Spleen (tissue), 7 donors: Measurements from ENCODE around the gene RET.

Experiments
- POLR2A ChIP-seq, 3 donors: fragments of 450-650 bp; IDR thresholded peaks; one replicate each; pipeline ENCODE4 v1.5.1; 2017; ENCODE audit warnings: antibody characterized with exemption in 3 of 3, mild to moderate bottlenecking in 1 of 3
- POLR2AphosphoS5 ChIP-seq, 3 donors: sonication (generic); formaldehyde crosslinking; IDR thresholded peaks; one replicate each; pipeline ENCODE4 v1.5.1; 2017; ENCODE audit warnings: antibody characterized with exemption in 3 of 3
- TF ChIP-seq, protein P1 (sequence below), 11 experiments: fragments of 200-600 bp in 7 of 11; fragments of 450-650 bp in 4 of 11; sonication (generic) in 4 of 11; IDR thresholded peaks in 8 of 11; conservative IDR thresholded peaks in 3 of 11; 1 replicate in 7 of 11; 2 replicates in 4 of 11; pipeline versions ENCODE4 v1.4.0 to v1.8.0; 2016 to 2021; ENCODE audit warnings: antibody characterized with exemption in 11 of 11, inconsistent platforms in 4 of 11, mild to moderate bottlenecking in 1 of 11
- donor health status: DM: no; HTN: no; CAD: no; lungs with moderate emphysema.
- donor health status: DM: no; HTN: no; CAD: no.
- donor health status: DM: no; HTN: no; CAD: no.

- TF ChIP-seq, protein P1, sequence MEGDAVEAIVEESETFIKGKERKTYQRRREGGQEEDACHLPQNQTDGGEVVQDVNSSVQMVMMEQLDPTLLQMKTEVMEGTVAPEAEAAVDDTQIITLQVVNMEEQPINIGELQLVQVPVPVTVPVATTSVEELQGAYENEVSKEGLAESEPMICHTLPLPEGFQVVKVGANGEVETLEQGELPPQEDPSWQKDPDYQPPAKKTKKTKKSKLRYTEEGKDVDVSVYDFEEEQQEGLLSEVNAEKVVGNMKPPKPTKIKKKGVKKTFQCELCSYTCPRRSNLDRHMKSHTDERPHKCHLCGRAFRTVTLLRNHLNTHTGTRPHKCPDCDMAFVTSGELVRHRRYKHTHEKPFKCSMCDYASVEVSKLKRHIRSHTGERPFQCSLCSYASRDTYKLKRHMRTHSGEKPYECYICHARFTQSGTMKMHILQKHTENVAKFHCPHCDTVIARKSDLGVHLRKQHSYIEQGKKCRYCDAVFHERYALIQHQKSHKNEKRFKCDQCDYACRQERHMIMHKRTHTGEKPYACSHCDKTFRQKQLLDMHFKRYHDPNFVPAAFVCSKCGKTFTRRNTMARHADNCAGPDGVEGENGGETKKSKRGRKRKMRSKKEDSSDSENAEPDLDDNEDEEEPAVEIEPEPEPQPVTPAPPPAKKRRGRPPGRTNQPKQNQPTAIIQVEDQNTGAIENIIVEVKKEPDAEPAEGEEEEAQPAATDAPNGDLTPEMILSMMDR (IDR thresholded peaks at IDR 0.05 in 8 of 11, conservative IDR thresholded peaks at IDR 0.05 in 3 of 11), result no peak
- TF ChIP-seq POLR2A (IDR thresholded peaks at IDR 0.05), result no peak
- TF ChIP-seq POLR2AphosphoS5 (IDR thresholded peaks at IDR 0.05), result no peak
These were observed 41.1 kb upstream of the RET start for GRCh38 chr10:43035800-43036199.
